ENCODE measurements around the gene DDX24. TPM values are rescaled to one million over a fixed set of nuclear protein-coding genes. Genes with fewer than 3 reads are reported as not detected.

DDX24 gene
- total RNA-seq, 1 donor from 2014 or later: 191 TPM

DNA sequence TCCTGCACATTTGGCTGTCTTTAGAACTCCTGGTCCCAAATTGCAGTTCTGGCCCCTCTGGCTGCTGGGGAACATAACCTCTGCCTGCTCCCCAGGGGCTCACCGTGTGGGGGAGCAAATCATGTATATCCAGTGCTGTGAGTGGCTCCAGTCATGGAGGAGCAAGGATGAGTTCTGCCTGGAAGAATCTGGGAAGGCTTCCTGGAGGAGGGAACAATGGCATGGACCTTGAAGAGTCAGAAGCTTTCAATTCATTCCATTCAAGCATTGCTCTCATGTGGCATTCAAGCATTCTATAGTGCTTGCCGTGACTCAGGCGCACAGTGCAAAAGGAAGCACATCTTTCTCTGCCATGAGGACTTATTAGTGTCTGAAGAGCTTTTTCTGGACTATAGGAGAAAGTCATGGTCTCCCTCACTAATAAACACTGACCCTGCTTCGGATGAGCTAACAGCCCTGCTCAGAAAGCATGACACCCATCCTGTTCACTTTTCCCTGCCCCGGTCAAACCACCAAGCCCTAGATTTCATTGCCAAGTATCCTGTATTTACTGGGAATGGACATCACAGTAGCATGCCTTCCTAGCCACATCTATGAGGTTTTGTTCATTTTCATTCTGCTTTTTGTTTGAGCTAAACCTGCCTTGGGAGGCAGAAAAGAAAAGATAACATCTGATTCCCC lies 33.0 kb upstream of the DDX24 start:
- Histone ChIP-seq H3K27me3 (no peaks in the 10 kb centered on the region), H3K4me3 (peak overlapping the region; percentile 23), H3K4me1 (peaks cover 11% of the 10 kb centered on the region), H3K9me3 (no peaks in the 10 kb centered on the region), H3K27ac (peak overlapping the region; percentile 80), H3K36me3 (no peaks in the 10 kb centered on the region)
- TF ChIP-seq, protein P1, sequence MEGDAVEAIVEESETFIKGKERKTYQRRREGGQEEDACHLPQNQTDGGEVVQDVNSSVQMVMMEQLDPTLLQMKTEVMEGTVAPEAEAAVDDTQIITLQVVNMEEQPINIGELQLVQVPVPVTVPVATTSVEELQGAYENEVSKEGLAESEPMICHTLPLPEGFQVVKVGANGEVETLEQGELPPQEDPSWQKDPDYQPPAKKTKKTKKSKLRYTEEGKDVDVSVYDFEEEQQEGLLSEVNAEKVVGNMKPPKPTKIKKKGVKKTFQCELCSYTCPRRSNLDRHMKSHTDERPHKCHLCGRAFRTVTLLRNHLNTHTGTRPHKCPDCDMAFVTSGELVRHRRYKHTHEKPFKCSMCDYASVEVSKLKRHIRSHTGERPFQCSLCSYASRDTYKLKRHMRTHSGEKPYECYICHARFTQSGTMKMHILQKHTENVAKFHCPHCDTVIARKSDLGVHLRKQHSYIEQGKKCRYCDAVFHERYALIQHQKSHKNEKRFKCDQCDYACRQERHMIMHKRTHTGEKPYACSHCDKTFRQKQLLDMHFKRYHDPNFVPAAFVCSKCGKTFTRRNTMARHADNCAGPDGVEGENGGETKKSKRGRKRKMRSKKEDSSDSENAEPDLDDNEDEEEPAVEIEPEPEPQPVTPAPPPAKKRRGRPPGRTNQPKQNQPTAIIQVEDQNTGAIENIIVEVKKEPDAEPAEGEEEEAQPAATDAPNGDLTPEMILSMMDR (IDR thresholded peaks at IDR 0.05): no peak
- intact Hi-C loops (cut with DNase I): no loop called here
- ATAC-seq: no peak
- DNase-seq: no peak

DNA sequence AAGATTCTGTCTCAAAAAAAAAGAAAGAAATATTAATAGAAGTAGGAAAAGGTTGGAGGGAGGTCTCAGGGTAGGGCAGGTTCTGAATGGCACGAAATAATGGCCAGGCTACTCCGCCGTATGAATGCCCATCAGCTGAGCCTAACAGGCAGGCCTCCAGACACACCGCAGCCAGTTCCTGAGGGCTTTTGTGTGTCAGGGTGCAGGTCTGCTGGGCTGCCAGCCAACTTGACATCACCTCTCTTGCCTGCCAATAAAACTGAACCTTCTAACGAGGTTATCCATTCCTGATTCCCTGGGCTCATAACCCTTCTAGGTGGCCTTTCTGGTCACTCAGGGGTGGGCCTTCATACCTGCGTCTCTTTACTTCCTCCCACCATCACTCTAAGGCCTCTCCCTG lies 32.5 kb upstream of the DDX24 start:
- no peak for ATAC-seq
- H3K4me1 ChIP-seq: peaks cover 11% of the 10 kb centered on the region
- H3K27ac ChIP-seq: peak overlapping the region; percentile 80
- TF ChIP-seq, protein P1 (IDR thresholded peaks at IDR 0.05): no peak
- no peak for DNase-seq
- H3K9me3 ChIP-seq: no peaks in the 10 kb centered on the region
- no peaks in the 10 kb centered on the region for H3K27me3 ChIP-seq
- intact Hi-C loops (cut with DNase I): no loop called here
- no peaks in the 10 kb centered on the region for H3K36me3 ChIP-seq
- peak overlapping the region; percentile 46 for H3K4me3 ChIP-seq

DNA sequence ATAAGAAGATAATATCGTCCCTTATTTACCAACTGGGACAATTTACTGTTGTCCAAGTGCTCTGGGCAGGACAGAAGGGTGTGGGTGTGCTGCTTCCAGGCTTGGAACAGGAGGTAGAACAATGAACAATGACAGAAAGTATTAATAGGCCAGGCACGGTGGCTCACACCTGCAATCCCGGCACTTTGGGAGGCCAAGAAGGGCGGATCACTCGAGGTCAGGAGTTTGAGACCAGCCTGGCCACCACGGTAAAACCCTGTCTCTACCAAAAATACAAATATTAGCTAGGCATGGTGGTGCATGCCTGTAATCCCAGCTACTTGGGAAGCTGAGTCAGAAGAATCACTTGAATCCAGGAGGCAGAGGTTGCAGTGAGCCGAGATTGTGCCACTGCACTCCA lies 32.1 kb upstream of the DDX24 start:
- no peaks in the 10 kb centered on the region for H3K9me3 ChIP-seq
- H3K4me3 ChIP-seq: peak overlapping the region; percentile 46
- no peak for ATAC-seq
- H3K4me1 ChIP-seq: peaks cover 11% of the 10 kb centered on the region
- intact Hi-C loops (cut with DNase I): no loop called here
- H3K27ac ChIP-seq: peak overlapping the region; percentile 80
- DNase-seq: no peak
- H3K27me3 ChIP-seq: no peaks in the 10 kb centered on the region
- TF ChIP-seq, protein P1 (IDR thresholded peaks at IDR 0.05): no peak
- H3K36me3 ChIP-seq: no peaks in the 10 kb centered on the region

DNA sequence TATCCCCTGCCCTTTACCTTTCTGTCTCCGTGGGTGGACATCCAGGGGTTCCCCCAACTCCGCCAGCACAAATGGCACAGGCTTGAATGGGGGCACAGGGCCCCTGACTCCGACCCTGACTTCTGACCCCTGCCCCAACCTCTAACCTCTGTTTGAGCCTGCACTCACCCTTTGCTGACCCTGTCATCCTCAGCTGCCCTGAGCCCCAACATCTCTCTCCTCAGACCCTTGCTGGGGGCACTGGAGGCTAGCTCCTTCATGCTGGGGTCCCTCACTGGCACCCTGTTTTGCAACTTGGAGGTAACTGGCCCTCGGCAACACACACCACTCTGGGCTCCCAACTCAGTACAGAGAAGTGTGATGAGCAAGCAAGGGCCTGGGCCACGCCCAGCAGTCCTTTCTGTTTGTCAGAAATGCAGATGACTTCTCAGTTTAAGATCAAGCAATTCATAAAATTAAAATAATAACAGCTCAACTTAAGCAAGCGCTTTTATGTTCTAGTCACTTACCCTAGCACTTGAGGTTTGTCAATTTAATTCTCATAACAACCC lies 31.6 kb upstream of the DDX24 start:
- Histone ChIP-seq H3K27ac (peak overlapping the region; percentile 80), H3K27me3 (no peaks in the 10 kb centered on the region), H3K9me3 (no peaks in the 10 kb centered on the region), H3K4me1 (peaks cover 11% of the 10 kb centered on the region), H3K4me3 (peak overlapping the region; percentile 46), H3K36me3 (no peaks in the 10 kb centered on the region)
- TF ChIP-seq, protein P1 (IDR thresholded peaks at IDR 0.05): no peak
- DNase-seq (no peak), ATAC-seq (no peak)
- intact Hi-C loops (cut with DNase I): no loop called here

DNA sequence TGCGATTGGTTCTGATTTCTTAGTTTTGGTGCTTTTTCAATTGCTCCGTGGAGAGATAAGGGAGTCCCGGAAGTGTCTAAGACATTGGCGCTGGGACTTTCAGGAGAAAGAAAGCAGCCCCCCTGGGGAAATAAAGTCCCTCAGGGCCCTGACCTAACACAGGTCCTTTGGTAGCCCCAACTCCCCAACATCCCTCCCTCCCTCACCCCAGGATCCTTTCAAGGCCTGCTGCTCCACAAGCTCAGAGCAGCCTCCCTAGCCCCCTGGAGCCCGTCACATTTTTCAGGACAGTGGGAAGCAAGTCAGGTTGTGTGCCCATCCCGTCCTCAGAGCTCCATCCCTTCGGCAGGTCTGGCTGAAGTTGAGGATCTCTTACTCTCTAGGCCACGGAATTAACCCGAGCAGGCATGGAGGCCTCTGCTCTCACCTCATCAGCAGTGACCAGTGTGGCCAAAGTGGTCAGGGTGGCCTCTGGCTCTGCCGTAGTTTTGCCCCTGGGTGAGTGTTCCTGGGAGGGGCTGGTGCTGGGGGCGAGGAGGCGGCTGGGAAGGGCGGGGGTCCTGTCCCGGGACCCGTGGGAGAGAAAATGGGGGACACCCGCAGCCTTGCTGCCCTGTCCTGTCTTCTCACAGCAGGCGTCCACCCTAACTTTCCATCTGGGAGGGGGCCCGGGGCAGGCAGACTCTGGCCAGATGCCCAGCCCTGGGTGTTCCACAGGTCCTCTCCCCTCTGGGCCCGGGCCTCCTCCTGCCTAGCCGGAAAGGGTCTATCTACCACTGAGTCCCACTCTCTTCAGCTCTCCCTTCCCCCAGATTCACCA lies 30.5 kb upstream of the DDX24 start:
- H3K27me3 ChIP-seq: no peaks in the 10 kb centered on the region
- peak overlapping the region; percentile 46 for H3K4me3 ChIP-seq
- no peak for DNase-seq
- H3K27ac ChIP-seq: peak overlapping the region; percentile 80
- no peaks in the 10 kb centered on the region for H3K36me3 ChIP-seq
- ATAC-seq: no peak
- peaks cover 11% of the 10 kb centered on the region for H3K4me1 ChIP-seq
- intact Hi-C loops (cut with DNase I): no loop called here
- TF ChIP-seq, protein P1 (IDR thresholded peaks at IDR 0.05): no peak
- H3K9me3 ChIP-seq: no peaks in the 10 kb centered on the region

Measured in upper lobe of right lung (tissue), 1 donor.